Astrocyte of the hippocampus (primary cell): ENCODE data around the gene STK17A.

Experiments used
- DNase-seq: peaks from one replicate; pipeline ENCODE4 v3.0.0; 2011; ENCODE audit warnings: low read depth, low spot score

The STK17A gene

GRCh38 chr7:43634384-43634783 lies 51.5 kb downstream of the STK17A start:
- no peak for DNase-seq

GRCh38 chr7:43636093-43636492 lies 53.2 kb downstream of the STK17A start:
- DNase-seq: peak; percentile 89

GRCh38 chr7:43637114-43637806 lies 54.4 kb downstream of the STK17A start:
- DNase-seq: no peak

- DNase-seq: peak; percentile 95
Observed at GRCh38 chr7:43639858-43640491, 57.1 kb downstream of the STK17A start.

GRCh38 chr7:43640679-43641078 lies 57.8 kb downstream of the STK17A start:
- DNase-seq: no peak

- no peak for DNase-seq
Observed at GRCh38 chr7:43642897-43643630, 60.2 kb downstream of the STK17A start.

- no peak for DNase-seq
Observed at GRCh38 chr7:43643846-43644245, 60.9 kb downstream of the STK17A start.

- no peak for DNase-seq
Observed at GRCh38 chr7:43645699-43646226, 62.9 kb downstream of the STK17A start.

GRCh38 chr7:43646603-43647338 lies 63.9 kb downstream of the STK17A start:
- peak; percentile 57 for DNase-seq

- peak; percentile 88 for DNase-seq
Observed at GRCh38 chr7:43647339-43647672, 64.4 kb downstream of the STK17A start.

- peak; percentile 97 for DNase-seq
Observed at GRCh38 chr7:43647673-43648472, 65.0 kb downstream of the STK17A start.

GRCh38 chr7:43648473-43649406 lies 65.8 kb downstream of the STK17A start:
- peak; percentile 94 for DNase-seq

- no peak for DNase-seq
Observed at GRCh38 chr7:43649755-43650274, 66.9 kb downstream of the STK17A start.

- peak; percentile 69 for DNase-seq
Observed at GRCh38 chr7:43650457-43651052, 67.6 kb downstream of the STK17A start.

GRCh38 chr7:43652364-43652763 lies 69.5 kb downstream of the STK17A start:
- DNase-seq: no peak

- DNase-seq: peak; percentile 80
Observed at GRCh38 chr7:43653466-43653865, 70.6 kb downstream of the STK17A start.

- DNase-seq: peak; percentile 49
Observed at GRCh38 chr7:43653891-43654504, 71.1 kb downstream of the STK17A start.

GRCh38 chr7:43655584-43655983 lies 72.7 kb downstream of the STK17A start:
- no peak for DNase-seq

GRCh38 chr7:43656997-43657396 lies 74.1 kb downstream of the STK17A start:
- DNase-seq: no peak
